NK-92 (cell line): ENCODE measurements around the gene PLXDC1.

Experiments used
- DNase-seq: peaks from one replicate; lab custom pipeline; 2025; ENCODE audit not compliant: unreplicated experiment; lab: John Stamatoyannopoulos, UW

PLXDC1 gene

DNA sequence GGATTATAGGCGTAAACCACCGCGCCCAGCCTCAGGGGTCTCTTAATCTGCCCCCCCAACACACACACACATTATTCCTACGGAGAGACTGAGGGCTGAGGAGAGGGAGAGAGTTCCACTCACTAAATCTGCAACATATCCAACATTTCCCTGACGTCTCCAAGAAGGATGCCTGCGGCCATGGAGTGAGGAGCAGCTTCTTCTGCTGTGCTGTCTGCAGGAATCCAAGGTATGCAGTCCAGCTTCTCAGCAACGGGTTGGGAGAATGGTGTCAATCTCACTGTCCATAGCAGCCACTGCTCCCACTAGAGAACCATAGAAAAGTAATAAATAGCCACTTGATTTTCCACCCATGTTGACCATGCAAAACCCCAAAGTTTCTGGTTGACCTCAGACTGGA is 5.1 kb upstream of the PLXDC1 start:
- DNase-seq, result no peak

DNA sequence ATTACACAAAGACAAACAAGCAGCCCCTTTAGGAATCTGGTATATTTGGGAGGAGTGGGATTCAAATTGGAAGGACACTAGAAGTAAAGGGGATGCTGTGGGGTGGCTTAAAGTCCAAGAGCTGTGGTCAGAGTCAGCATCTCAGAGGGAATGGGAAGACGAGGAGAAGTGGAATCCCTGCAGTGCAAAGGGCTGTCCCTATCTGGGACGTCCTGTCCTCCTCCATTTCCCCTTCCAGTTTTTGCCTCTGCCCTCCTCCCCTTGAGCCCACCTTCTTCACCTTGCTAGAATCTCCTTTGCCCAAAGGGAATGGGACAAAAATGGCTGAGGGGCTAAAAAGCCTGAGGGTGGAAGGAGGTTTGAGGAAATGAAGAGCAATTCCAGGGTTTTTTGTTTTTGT is 4.2 kb upstream of the PLXDC1 start:
- DNase-seq, result no peak

DNA sequence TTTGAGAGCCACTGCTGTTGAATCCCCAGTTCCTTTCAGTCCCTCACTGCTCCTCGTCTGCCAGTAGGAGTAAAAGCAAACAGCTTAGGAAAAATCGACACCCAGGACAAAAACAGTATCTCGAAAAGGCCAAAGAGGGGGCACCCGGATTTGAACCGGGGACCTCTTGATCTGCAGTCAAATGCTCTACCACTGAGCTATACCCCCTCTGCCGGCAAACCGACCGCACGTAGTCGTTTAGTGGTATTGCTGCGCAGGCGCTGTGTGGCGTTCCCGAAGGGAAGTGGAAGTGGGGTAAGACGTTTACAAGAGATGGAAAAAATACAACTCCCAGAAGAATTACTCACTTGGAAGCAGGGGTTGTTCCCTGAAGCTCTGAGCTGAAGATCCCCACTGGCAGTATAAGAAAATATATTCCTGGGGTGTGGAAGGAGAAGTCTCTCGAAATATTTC is 2.2 kb upstream of the PLXDC1 start:
- peak; percentile 77 for DNase-seq

DNA sequence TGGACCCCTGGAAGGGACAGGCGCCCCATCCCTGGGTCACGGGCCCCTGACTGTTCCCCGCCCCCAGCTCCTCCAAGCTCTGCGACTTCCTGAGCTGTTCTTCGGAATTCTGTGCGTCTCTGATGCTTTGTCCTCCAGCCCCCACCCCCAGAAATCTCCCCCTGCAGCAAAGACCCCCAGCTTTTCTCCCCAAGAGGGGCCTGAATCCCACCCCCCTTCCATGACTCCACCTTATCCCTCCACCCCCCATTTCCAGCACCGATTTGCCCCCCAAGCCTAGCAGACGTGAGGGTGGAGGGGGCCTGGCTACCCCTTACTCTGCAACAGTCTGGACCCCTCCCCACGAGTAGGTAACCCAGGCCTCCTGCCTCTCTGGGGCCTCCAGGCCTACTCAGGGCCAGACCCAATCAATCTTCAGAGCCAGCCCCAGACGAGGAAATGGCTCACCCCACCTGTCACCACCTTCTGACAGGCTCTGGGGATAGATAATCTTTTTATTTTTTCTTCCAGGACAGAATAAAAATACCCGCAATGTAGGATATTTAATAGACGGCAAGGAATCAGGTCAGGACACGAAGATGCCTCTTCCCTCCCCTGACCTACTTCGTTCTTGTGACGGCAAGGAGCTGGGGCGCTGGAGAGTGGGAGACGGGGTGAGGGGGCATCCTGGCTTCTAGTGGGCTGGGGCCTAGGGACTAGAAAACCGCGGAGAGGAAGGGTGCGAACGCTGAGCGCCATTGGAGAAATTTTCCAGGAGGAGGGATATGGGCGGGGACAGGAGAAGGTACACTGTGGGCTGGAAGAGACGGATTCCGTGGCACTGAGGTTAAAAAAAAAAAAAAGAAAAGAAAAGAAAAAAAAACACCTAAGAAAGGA is 744 bp upstream of the PLXDC1 start:
- DNase-seq, result no peak

DNA sequence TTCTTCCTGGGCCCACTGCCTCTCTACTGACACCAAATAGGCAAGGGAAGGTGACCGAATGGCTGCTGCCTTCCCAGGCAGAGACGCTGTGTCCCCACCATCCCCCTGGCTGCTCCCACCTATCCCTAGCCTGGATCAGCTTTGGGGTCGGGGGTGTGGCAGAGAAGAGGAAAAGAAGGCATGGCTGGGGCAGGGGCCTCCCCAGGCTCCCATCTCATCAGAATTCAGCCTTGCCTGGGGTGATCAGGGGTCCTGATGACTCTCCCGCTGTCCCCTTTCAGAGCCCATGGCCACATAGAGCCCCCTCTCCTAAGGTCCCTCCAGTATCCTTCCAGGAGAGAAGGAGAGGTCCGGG is 665 bp downstream of the PLXDC1 start:
- DNase-seq, result no peak

DNA sequence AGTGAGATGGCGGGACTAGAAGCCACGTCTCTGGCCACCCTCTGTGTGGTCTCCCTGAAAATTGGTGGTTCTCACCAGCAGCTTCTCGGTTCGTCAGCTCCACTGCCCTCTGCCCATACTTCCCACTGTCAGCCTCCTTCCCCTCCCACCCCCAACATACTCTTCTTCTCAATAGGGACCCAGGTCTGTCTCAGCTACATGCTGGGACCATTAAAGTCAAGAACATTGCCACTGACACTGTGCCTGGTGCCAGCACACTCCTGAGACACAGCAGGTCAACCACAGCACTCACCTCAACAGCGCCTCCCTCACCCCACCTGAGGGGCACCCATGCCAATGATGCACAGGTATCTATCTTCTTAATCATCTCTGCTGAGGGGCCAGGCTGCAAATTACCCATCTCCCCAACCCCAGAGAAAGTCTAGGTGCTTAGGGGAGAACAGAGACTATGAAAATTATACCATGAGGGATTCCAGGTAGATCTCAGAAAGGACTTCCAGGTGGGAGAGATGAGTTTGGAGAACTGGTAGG is 1.3 kb downstream of the PLXDC1 start:
- DNase-seq, result no peak

DNA sequence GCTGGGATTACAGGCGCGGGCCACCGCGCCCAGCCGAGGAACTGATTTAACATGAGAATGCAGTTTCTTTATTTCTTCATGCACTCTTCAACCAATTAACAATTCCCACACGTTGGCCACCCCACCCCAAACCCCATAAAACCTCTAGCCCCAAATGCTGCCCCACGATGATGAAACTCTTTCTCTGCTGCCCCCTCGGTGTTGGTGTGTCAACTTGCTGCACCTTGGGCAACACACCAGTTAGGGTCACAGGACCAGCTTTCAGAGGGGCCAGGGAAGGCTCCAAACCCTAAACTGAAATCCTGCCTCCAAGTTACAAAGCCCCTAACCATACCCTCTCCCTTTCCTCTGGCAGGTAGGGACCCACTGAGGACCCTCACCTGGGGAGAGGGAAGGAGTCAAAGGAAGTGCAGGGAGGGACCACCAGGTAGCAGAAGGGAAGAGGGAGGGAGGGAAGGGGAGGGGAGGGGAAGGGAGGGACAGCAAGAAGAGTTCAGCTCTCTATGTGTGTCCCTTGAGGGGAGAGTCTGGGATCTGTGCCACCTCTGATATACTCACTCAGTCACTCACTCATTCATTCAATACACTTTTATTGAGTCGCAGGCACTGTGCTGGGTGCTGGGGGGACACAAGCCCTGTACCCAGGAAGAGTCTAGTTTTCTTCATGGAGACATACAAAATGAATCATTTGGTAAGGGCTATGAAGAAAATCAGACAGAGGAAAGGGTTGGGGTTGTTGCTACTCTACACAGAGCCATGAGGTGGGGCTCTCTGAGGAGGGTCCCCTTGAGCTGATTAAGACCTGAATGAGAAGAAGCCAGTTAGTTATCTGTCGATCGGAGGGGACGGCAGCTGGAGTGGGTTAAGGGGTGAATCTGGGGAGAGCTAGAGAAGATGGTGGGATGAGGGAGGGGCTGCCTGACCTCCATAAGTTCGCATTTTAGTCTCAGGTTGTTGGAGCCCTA is 3.9 kb downstream of the PLXDC1 start:
- no peak for DNase-seq

DNA sequence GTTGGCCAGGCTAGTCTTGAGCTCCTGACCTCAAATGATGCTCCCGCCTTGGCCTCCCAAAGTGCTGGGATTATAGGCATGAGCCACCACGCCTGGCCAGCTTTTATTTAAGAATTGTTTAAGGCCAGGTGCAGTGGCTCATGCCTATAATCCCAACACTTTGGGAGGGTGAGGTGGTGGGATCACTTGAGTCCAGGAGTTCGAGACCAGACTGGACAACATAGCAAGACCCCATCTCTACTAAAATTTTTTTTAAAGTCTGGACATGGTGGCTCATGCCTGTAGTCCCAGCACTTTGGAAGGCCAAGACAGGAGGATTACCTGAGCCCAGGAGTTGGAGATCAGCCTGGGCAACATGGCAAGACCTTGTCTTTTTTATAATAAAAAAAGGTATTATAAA is 5.2 kb downstream of the PLXDC1 start:
- no peak for DNase-seq

DNA sequence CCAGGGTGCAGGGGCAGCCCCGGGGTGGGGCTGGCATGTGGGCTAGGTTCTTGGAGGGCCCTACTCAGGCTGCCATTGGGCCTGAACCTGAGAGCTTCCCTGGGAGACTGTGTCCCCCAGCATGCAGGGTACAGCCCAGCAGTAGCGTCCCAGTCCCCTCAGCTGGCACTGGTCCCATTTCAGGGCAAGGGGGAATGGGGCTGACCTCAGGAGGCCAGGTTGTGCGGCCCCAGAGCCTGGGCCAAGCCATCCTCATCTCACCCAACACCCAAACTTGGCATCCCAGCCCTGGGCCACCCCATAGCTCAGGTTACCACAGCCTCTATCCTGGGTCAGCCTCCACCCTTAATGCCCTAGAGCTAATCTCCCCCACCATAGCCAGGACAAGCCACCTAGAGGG is 6.3 kb downstream of the PLXDC1 start:
- no peak for DNase-seq

DNA sequence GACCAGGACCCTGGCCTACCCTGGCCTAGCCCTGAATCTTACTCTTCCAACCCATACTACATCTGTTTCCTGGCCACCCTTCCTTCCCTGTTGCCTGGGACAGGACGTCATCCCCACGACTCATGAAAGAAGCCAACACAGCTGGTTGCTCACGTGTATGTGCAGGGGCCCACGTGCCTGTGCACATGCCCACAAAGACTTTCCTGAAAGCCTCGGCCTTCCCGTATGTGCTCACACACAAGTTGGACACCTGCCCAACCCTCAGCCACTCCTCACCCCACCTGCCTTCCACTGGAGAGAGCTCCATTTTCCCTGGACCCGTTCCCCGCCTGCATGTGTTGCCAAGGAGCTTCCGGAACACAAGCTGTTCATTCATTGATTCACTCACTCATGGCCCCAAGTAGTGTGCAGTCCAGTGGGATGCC is 7.0 kb downstream of the PLXDC1 start:
- no peak for DNase-seq

DNA sequence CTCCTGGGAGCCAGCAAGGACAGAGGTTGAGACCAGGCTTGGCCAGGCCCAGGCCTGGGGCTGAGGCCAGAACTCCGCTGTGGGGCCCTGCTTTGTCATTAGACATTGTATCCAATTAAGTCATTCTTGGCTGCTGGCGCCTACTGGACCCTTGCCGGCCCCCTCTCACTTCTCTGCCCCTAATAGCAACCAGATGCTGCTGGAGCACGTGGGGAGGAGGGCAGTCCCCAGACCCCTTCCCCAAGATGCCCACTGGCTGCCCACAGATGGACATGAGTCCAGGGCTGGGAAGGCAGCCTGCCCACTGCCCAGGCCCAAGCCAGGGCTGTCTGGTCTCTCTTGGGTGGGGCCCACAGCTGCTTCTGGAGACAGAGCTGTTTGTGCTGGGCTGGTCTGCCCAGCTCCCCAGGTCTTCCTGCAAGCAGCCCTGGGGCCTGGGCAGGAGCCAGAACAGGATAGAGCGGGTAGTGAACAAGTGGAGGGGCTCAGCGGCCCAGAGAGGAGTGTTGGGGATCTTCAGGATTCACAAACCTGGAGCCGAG is 7.8 kb downstream of the PLXDC1 start:
- no peak for DNase-seq

DNA sequence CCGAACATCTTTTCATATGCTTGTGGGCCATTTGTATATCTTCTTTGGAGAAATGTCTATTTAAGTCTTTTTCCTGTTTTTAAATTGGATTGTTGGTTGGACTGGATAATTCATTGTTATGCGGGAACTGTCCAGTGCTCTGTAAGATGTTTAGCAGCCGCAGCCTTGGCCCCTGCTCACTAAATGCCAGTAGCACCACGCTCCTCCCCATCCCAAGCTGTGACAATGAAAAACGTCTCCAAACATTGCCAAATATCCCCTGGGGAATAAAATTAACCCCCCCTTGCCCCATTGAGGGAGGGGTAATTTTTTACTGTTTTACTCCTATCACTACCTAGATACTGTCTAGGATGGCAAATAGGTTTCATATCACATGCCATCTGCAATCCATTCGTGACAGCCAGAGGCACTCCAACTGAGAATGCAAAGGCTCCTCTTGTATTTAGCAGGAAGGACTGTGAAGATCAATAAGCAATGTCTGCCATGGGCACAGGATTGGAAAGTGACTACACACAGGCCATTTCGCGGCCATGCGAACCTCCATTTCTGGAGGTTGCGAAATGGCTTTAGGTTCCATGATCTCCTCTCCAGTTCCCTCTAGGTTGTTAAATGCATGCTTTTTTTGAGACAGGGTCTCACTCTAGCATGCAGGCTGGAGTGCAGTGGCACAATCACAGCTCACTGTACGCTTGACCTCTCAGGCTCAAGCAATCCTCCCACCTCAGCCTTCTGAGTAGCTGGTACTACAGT is 9.3 kb downstream of the PLXDC1 start:
- DNase-seq, result no peak

DNA sequence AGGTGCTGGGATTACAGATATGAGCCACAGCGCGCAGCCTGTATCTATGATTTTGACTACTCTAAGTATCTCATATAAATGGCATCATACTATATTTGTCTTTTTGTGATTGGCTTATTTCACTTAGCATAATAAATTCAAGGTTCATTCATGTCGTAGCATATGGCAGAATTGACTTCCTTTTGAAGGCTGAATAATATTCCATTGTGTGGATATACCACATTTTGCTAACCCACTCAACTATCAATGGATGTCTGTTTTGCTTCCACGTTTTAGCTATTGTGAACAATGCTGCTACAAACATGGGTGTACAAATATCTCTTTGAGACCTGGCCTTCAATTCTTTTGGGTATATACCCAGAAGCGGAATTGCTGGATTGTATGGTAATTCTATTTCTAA is 10.1 kb downstream of the PLXDC1 start:
- DNase-seq, result no peak

DNA sequence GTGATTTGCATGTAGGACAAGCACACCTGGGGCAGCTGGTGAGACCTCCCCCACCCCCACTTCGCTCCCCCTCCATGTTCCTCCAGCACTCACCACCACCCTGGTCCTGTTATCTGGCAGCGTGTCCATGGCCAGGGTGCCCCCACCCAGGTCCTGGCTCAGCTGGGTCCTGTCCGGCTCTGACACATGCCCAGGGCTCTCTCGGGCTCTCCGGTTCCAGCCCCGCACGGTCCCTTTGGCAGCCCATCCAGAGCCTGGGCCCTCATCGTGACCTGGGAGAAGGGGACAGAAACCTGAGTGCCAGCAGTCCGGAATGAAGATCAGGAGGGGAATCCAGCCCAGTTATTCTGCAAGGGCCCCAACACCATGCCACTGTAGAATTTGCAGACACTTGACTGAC is 11.9 kb downstream of the PLXDC1 start:
- DNase-seq, result no peak

DNA sequence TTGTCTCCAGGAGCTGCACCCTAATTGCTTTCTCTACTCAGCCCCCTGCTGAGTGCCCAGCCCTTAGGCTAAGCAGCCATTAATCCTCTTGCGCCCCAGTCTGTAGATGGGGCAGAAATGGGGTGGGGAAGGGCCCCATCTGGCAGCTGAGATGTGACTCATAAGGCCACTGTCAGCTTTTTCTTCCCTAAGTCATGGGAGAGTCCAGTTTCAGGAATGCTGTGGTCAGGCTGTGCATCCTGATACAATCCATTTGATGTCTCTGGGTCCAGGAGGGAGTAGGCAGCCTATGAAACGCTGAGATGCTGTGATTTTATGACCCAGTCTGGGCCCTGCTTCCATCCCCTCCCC is 12.3 kb downstream of the PLXDC1 start:
- DNase-seq, result no peak

DNA sequence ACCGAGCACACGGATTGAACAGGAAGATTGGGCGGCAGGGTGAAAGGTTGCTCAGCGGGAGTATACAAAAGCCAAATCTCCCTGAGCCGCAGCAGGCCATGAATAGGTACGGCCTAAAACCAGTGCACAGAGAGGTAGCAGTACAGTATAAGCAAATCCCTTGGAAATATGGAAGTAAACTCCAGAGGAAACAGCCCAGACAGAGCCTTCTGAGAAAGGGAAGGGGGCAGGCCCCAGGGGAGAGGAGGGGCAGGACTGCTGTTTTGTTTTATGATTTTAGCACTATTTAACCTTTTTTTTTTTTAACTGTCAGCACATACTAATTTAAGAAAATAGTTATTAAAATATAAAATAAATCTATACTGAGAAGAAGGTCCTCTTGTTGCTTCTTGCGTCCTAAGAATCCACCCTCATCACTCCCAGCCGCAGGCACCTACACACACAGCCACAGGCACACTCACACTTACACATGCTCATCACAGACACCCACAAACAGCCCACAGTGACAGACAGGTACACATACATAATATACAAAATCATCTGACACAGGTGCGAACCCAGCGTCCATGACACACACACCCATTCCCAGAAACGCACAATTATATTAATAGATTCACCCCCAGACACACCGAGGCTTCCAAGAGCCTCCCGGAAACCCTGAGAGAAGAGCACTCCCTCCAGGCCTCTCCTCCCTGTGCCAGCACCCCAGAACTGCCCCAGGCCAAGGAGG is 12.8 kb downstream of the PLXDC1 start:
- DNase-seq, result no peak

DNA sequence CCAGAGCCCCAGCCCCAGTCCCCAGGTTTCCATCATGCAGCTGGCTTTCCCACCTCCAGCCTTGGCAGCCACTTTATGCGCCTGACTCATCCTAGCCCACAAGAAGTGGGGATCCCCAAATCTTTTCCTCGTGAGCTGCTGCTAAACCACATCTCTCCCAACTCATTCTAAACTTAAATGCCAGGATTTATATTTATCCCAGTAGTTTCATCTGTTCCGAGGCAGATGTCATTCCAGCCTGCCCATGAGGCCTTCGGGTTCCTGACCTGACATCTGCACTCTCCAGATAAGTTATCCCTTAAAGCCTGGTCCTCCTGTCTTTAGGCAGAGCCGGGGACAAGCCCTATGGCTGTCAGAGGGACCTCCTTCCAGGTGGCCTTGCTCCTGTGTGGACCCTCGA is 16.6 kb downstream of the PLXDC1 start:
- DNase-seq, result no peak

DNA sequence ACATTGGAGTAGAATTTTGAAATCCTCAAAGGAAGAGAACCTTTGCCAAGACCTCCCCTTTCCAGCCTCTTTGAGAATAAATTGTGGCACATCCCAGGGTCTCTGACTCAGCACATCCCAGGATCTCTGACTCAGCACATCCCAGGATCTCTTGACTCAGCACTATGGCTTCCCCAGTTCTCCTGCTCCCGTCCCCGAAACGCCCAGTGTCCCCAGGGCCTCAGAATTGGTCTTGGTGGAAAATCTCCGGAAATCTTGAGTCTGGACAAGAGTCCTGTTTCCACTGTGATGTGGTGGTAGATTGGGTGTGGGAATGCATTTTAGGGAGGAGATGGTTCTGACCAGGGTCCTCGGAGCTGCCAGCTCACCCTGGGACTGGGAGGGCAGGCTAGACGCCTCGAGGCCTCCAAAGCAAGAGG is 19.2 kb downstream of the PLXDC1 start:
- no peak for DNase-seq

DNA sequence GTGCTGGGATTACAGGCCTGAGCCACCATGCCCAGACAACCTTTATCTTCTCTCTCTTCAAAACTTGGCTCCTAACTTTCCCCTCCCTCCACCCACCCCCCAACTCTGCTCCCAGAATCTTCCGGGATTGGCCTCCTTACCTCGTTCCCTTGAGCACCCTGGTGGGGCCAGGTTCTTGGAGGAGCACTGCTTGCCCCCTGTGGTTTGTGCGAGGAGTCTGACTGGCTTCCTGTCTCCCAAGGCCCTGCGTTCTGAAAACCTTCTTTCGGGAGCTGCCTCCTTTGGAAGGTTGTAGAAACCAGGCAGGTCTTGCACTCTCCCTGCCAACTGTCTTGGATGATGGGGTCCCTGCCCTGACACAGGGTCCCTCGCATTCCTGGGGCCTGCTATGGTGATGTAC is 19.8 kb downstream of the PLXDC1 start:
- no peak for DNase-seq

DNA sequence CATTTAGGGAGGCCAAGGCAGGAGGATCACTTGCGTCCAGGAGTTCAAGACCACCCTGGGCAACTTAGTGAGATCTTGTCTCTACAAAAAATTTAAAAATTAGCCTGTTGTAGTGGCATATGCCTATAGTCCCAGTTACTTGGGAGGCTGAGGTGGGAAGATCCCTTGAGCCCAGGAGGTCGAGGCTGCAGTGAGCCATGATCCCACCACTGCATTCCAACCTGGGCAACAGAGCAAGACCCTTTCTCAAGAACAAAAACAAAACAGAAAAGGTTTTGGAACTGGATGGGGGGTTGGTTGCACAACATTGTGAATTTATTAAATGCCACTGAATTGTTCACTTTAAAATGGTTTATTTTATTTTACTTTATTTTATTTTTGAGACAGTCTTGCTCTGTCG is 21.2 kb downstream of the PLXDC1 start:
- no peak for DNase-seq
